SK-N-SH (cell line): Measurements from ENCODE around the gene ADCY7. TPM values are rescaled to one million over a fixed set of nuclear protein-coding genes. Genes with fewer than 3 reads are reported as not detected.

ENCODE experiments used
- CTCF ChIA-PET: fragments of 300-600, 350-600 bp; formaldehyde crosslinking; extraction: SDS; loops from one replicate; lab custom pipeline; 2021; lab: Yijun Ruan, JAX
- POLR2A ChIA-PET: fragments of 350-600 bp; sonication (Branson Sonifier 250); formaldehyde crosslinking; extraction: SDS; loops from one replicate; lab custom pipeline; 2020; ENCODE audit warnings: antibody characterized with exemption, inconsistent platforms; lab: Yijun Ruan, JAX
- DNase-seq: peaks from one replicate; pipeline ENCODE4 v3.0.0; 2012
- H2AFZ ChIP-seq: fragments of 200-600 bp; sonication (generic); 2 replicates; pipeline ENCODE4 v1.8.1; 2016; ENCODE audit warnings: antibody characterized with exemption, mild to moderate bottlenecking, low read depth
- H3F3A ChIP-seq: fragments of 200-600 bp; sonication (generic); replicated peaks from 2 replicates; pipeline ENCODE3; 2016; ENCODE audit warnings: antibody characterized with exemption, mild to moderate bottlenecking; ENCODE audit not compliant: insufficient read depth
- H3K27ac ChIP-seq, 2 experiments: fragments of 200-500 bp in 1 of 2; fragments of 200-600 bp in 1 of 2; sonication (Bioruptor generic) in 1 of 2; sonication (generic), shearing (Covaris generic) in 1 of 2; 2 replicates each; pipeline versions ENCODE4 v1.5.1 to v1.6.1; 2014 to 2016; ENCODE audit warnings: low read depth in 2 of 2, inconsistent platforms in 1 of 2, low read length in 1 of 2, mild to moderate bottlenecking in 1 of 2, mixed read lengths in 1 of 2
- H3K27me3 ChIP-seq: fragments of 200-600 bp; sonication (generic), shearing (Covaris generic); 2 replicates; pipeline ENCODE4 v1.6.1; 2016; ENCODE audit warnings: mixed run types; ENCODE audit not compliant: insufficient read depth
- H3K36me3 ChIP-seq, 2 experiments: fragments of 200-500 bp in 1 of 2; fragments of 200-600 bp in 1 of 2; sonication (Bioruptor generic) in 1 of 2; sonication (generic) in 1 of 2; replicated peaks in 1 of 2; 2 replicates each; pipeline versions ENCODE3 to v1.5.1; 2014 to 2016; ENCODE audit warnings: low read length in 1 of 2, mild to moderate bottlenecking in 1 of 2; ENCODE audit not compliant: insufficient read depth in 2 of 2, control insufficient read depth in 1 of 2
- H3K4me1 ChIP-seq, 2 experiments: fragments of 200-500 bp in 1 of 2; fragments of 200-600 bp in 1 of 2; sonication (Bioruptor generic) in 1 of 2; sonication (generic), shearing (Covaris generic) in 1 of 2; 2 replicates each; pipeline versions ENCODE4 v1.5.1 to v1.6.1; 2014 to 2016; ENCODE audit warnings: low read depth in 1 of 2, low read length in 1 of 2, mixed run types in 1 of 2; ENCODE audit not compliant: insufficient read depth in 2 of 2, control insufficient read depth in 1 of 2
- H3K4me2 ChIP-seq: fragments of 200-600 bp; sonication (generic), shearing (Covaris generic); 2 replicates; pipeline ENCODE4 v1.6.1; 2017; ENCODE audit warnings: mixed run types
- H3K4me3 ChIP-seq, 2 experiments: fragments of 200-500 bp in 1 of 2; fragments of 200-600 bp in 1 of 2; sonication (Bioruptor generic) in 1 of 2; sonication (generic), shearing (Covaris generic) in 1 of 2; 2 replicates each; pipeline versions ENCODE4 v1.5.1 to v1.8.1; 2014 to 2016; ENCODE audit warnings: low read depth in 2 of 2, inconsistent platforms in 1 of 2, low read length in 1 of 2, mild to moderate bottlenecking in 1 of 2, mixed read lengths in 1 of 2, moderate library complexity in 1 of 2
- H3K79me2 ChIP-seq: fragments of 200-600 bp; sonication (generic); 2 replicates; pipeline ENCODE4 v1.8.1; 2017; ENCODE audit warnings: mild to moderate bottlenecking; ENCODE audit not compliant: insufficient read depth
- H3K9ac ChIP-seq: fragments of 200-600 bp; sonication (generic); 2 replicates; pipeline ENCODE4 v1.6.1; 2017; ENCODE audit warnings: mixed run types
- H3K9me2 ChIP-seq: fragments of 200-600 bp; sonication (generic); 2 replicates; pipeline ENCODE4 v1.6.1; 2017; ENCODE audit warnings: mixed run types
- H3K9me3 ChIP-seq: fragments of 200-600 bp; sonication (generic); 2 replicates; pipeline ENCODE4 v1.6.1; 2017; ENCODE audit warnings: mixed run types, mild to moderate bottlenecking, moderate library complexity
- H4K20me1 ChIP-seq: fragments of 200-600 bp; sonication (generic); 2 replicates; pipeline ENCODE4 v1.6.1; 2017; ENCODE audit warnings: mild to moderate bottlenecking, mixed run types; ENCODE audit not compliant: insufficient read depth
- CHD2 ChIP-seq: fragments of 150-350 bp; IDR thresholded peaks from 2 replicates; pipeline ENCODE4 v1.6.1; 2018; ENCODE audit warnings: low read length; ENCODE audit not compliant: partially characterized antibody
- EZH2phosphoT487 ChIP-seq: fragments of 200-600 bp; sonication (generic); IDR thresholded peaks from 2 replicates; pipeline ENCODE4 v1.6.1; 2017; ENCODE audit warnings: low read depth, mixed run types, mild to moderate bottlenecking, antibody characterized with exemption, moderate library complexity, borderline replicate concordance
- FOSL2 ChIP-seq: IDR thresholded peaks from 2 replicates; pipeline ENCODE4 v1.4.0; 2012; ENCODE audit warnings: low read depth, mild to moderate bottlenecking, moderate library complexity, borderline replicate concordance
- GATA2 ChIP-seq: sonication (generic); formaldehyde crosslinking; IDR thresholded peaks from 2 replicates; pipeline ENCODE4 v1.5.0; 2020; ENCODE audit warnings: mild to moderate bottlenecking, missing genetic modification reagents
- JUND ChIP-seq: IDR thresholded peaks from 2 replicates; pipeline ENCODE4 v1.4.0; 2012
- POLR2AphosphoS5 ChIP-seq: IDR thresholded peaks from 2 replicates; pipeline ENCODE4 v1.6.1; 2012; ENCODE audit warnings: low read depth, low read length
- RAD21 ChIP-seq: IDR thresholded peaks from 2 replicates; pipeline ENCODE4 v1.6.1; 2012; ENCODE audit warnings: mild to moderate bottlenecking, low read length
- SMC3 ChIP-seq: IDR thresholded peaks from 2 replicates; pipeline ENCODE4 v1.6.1; 2012; ENCODE audit warnings: low read depth, low read length, improper control_type of control experiment
- TAF1 ChIP-seq: IDR thresholded peaks from 2 replicates; pipeline ENCODE4 v1.6.1; 2012; ENCODE audit warnings: low read depth, mild to moderate bottlenecking, low read length, moderate library complexity, borderline replicate concordance
- WGBS: methylation state at CpG from one replicate; pipeline ENCODE4 v1.1.6; 2017; ENCODE audit warnings: low lambda C conversion rate; 5-methylcytosine and 5-hydroxymethylcytosine counted together
- polyA plus RNA-seq, 3 experiments: library from polyadenylated mRNA; depleted of rRNA; stranded (reverse); fragments of >200 nt; gene quantifications; 2 replicates each; pipeline ENCODE4 v1.2.3, GENCODE V29; 2012
- TF ChIP-seq, protein P1 (sequence below): IDR thresholded peaks from 2 replicates; pipeline ENCODE4 v1.4.0; 2012; ENCODE audit warnings: low read depth, borderline replicate concordance
- TF ChIP-seq, protein P2 (sequence below): IDR thresholded peaks from 2 replicates; pipeline ENCODE4 v1.6.1; 2012; ENCODE audit warnings: mild to moderate bottlenecking, low read depth, low read length, moderate library complexity

The ADCY7 gene
- polyA plus RNA-seq, 1 of the 3 experiments (the other 2 are of a cell fraction) = 14.3 TPM

DNA sequence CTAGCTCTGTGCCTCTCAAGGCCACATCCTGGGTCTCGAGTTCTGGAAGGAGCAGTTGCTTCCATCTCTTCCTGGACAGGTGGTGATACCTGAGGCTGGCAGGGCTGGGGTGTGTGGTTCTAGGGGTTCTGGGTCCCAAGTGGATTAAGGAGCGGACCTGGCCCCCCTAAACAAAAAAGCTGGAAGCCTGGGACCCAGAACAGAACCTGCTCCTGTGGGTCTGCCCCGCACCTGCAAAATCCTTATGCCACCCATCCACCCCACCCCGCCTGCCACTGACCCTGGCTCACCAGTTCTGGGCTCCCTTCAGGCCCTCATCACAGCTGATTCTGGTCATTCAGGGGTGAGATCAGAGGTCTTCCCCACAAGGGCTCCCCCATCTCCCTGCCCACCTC lies 44.8 kb downstream of the ADCY7 start:
- Histone ChIP-seq H3K9me2 (no peaks in the 10 kb centered on the region), H3K27ac (no peak overlapping the region; a peak in 1 of 4 replicates), H3K4me2 (no peak overlapping the region), H3K27me3 (no peaks in the 10 kb centered on the region)
- TF ChIP-seq GATA2 (no peak), EZH2phosphoT487 (no peak), POLR2AphosphoS5 (no peak), TAF1 (no peak), JUND (no peak), CHD2 (no peak), FOSL2 (no peak), SMC3 (no peak), RAD21 (no peak)
- TF ChIP-seq, protein P1, sequence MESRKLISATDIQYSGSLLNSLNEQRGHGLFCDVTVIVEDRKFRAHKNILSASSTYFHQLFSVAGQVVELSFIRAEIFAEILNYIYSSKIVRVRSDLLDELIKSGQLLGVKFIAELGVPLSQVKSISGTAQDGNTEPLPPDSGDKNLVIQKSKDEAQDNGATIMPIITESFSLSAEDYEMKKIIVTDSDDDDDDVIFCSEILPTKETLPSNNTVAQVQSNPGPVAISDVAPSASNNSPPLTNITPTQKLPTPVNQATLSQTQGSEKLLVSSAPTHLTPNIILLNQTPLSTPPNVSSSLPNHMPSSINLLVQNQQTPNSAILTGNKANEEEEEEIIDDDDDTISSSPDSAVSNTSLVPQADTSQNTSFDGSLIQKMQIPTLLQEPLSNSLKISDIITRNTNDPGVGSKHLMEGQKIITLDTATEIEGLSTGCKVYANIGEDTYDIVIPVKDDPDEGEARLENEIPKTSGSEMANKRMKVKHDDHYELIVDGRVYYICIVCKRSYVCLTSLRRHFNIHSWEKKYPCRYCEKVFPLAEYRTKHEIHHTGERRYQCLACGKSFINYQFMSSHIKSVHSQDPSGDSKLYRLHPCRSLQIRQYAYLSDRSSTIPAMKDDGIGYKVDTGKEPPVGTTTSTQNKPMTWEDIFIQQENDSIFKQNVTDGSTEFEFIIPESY = no peak
- TF ChIP-seq, protein P2, sequence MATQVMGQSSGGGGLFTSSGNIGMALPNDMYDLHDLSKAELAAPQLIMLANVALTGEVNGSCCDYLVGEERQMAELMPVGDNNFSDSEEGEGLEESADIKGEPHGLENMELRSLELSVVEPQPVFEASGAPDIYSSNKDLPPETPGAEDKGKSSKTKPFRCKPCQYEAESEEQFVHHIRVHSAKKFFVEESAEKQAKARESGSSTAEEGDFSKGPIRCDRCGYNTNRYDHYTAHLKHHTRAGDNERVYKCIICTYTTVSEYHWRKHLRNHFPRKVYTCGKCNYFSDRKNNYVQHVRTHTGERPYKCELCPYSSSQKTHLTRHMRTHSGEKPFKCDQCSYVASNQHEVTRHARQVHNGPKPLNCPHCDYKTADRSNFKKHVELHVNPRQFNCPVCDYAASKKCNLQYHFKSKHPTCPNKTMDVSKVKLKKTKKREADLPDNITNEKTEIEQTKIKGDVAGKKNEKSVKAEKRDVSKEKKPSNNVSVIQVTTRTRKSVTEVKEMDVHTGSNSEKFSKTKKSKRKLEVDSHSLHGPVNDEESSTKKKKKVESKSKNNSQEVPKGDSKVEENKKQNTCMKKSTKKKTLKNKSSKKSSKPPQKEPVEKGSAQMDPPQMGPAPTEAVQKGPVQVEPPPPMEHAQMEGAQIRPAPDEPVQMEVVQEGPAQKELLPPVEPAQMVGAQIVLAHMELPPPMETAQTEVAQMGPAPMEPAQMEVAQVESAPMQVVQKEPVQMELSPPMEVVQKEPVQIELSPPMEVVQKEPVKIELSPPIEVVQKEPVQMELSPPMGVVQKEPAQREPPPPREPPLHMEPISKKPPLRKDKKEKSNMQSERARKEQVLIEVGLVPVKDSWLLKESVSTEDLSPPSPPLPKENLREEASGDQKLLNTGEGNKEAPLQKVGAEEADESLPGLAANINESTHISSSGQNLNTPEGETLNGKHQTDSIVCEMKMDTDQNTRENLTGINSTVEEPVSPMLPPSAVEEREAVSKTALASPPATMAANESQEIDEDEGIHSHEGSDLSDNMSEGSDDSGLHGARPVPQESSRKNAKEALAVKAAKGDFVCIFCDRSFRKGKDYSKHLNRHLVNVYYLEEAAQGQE = no peak
- TF ChIP-seq, all 33 proteins: peak for 0
- Histone ChIP-seq H3K79me2 (no peaks in the 10 kb centered on the region), H4K20me1 (no peaks in the 10 kb centered on the region), H3K36me3 (peaks cover 25 to 37% of the 10 kb centered on the region in 2 experiments), H2AFZ (no peak overlapping the region), H3K4me1 (peaks cover 0 to 46% of the 10 kb centered on the region in 2 experiments; a peak in 2 of 4 replicates), H3K9me3 (no peaks in the 10 kb centered on the region), H3K4me3 (no peak overlapping the region), H3K9ac (no peak overlapping the region), H3F3A (no peaks in the 10 kb centered on the region)
- ChIA-PET POLR2A (no interaction called here), CTCF (interaction anchor here (1.1 to 1.7 kb wide), 2 partner anchors 15 to 60 kb away, joined by 4 to 5 read pairs; no protein-coding TSS in a partner anchor)
- WGBS = 94% methylated on average over 4 of the region's 4 CpGs
- peak; percentile 26 for DNase-seq
